ENCODE data around the gene ZFP36. TPM values are rescaled to one million over a fixed set of nuclear protein-coding genes. Genes with fewer than 3 reads are reported as not detected.

ZFP36 gene
- total and polyA plus RNA-seq, 7 experiments from 2014 or later: 72.1 to 1,250 (median 177) TPM

- H3K4me1 Mint-ChIP-seq: peaks cover 24 to 49% (median 35%) of the 10 kb centered on the region in 7 donors
- H3K9me3 Mint-ChIP-seq: peaks cover 0 to 19% (median 0%) of the 10 kb centered on the region in 11 donors
- peak; percentile 75 to 96 (median 94) for DNase-seq
- H3K36me3 Mint-ChIP-seq: peaks cover 13 to 33% (median 17%) of the 10 kb centered on the region in 5 donors
- no peaks in the 10 kb centered on the region for H3K27me3 ChIP-seq (ENCODE audit: control insufficient read depth in 2 of 2, insufficient read depth in 2 of 2, low read length in 2 of 2)
- ChIA-PET CTCF (interaction anchor here (0.7 to 2.3 kb wide), 11 partner anchors 12 to 938 kb away, joined by 3 to 121 read pairs (median 4); partner anchors contain the start of genes MED29, PAF1, RPS16 and SAMD4B), POLR2A (interaction anchor here (0.7 to 2.3 kb wide), 15 partner anchors 12 to 290 kb away, joined by 3 to 250 read pairs (median 6); partner anchors contain the start of genes EID2B, GMFG, MED29 and PAF1)
- peaks cover 0 to 3% (median 0%) of the 10 kb centered on the region in 5 donors for H3K27me3 Mint-ChIP-seq
- H3K4me3 ChIP-seq (ENCODE audit: low read length): peak overlapping the region; percentile 82
- peaks cover 12 to 37% (median 14%) of the 10 kb centered on the region in 3 experiments for H3K36me3 ChIP-seq (ENCODE audit: control insufficient read depth in 2 of 3, insufficient read depth in 3 of 3, low read length in 3 of 3)
- peaks cover 24 to 28% of the 10 kb centered on the region in 2 donors for H3K4me1 ChIP-seq (ENCODE audit: control insufficient read depth in 2 of 2, insufficient read depth in 2 of 2, low read length in 2 of 2)
- intact Hi-C loops (cut with micrococcal nuclease): loop anchor here (1.0 to 5.0 kb wide), 13 partner anchors 9 to 1009 kb away; partner anchors contain the start of genes EID2B (in 2 of the 2), MED29 (in 2 of the 2), PAF1 (in 2 of the 2) and SAMD4B (in 2 of the 2)
- ATAC-seq: peak; percentile 60
- peak overlapping the region; percentile 100 for H3K27ac ChIP-seq (ENCODE audit: low read depth, low read length)
- H3K9me3 ChIP-seq (ENCODE audit: control insufficient read depth in 2 of 3, low read length in 3 of 3): no peaks in the 10 kb centered on the region
- H3K4me3 Mint-ChIP-seq: peak overlapping the region; percentile 84 to 99 (median 92)
- H3K27ac Mint-ChIP-seq: peak overlapping the region; percentile 90 to 100 (median 97)
Observed at GRCh38 chr19:39411832-39412099, 5.1 kb downstream of the ZFP36 start.

GRCh38 chr19:39412100-39412866 is 5.6 kb downstream of the ZFP36 start, which contains the start of gene PLEKHG2:
Gene PLEKHG2 (plus strand): TSS chr19:39412669. CDS start chr19:39414087, 1,418 bp downstream.
- DNase-seq (peak; percentile 95 to 99 (median 99)), ATAC-seq (peak; percentile 72)
- H3K4me1 Mint-ChIP-seq: peaks cover 24 to 49% (median 35%) of the 10 kb centered on the region in 7 donors
- H3K36me3 Mint-ChIP-seq: peaks cover 13 to 30% (median 17%) of the 10 kb centered on the region in 5 donors
- peaks cover 0 to 14% (median 0%) of the 10 kb centered on the region in 11 donors for H3K9me3 Mint-ChIP-seq
- Histone ChIP-seq H3K36me3 (ENCODE audit: control insufficient read depth in 2 of 3, insufficient read depth in 3 of 3, low read length in 3 of 3) (peaks cover 12 to 32% (median 14%) of the 10 kb centered on the region in 3 experiments), H3K4me1 (ENCODE audit: control insufficient read depth in 2 of 2, insufficient read depth in 2 of 2, low read length in 2 of 2) (peaks cover 24 to 28% of the 10 kb centered on the region in 2 donors), H3K27me3 (ENCODE audit: control insufficient read depth in 2 of 2, insufficient read depth in 2 of 2, low read length in 2 of 2) (no peaks in the 10 kb centered on the region), H3K4me3 (ENCODE audit: low read length) (peak within 1 kb of the TSS; percentile 82), H3K9me3 (ENCODE audit: control insufficient read depth in 2 of 3, low read length in 3 of 3) (no peaks in the 10 kb centered on the region), H3K27ac (ENCODE audit: low read depth, low read length) (peak within 1 kb of the TSS; percentile 100)
- H3K4me3 Mint-ChIP-seq: peak within 1 kb of the TSS; percentile 84 to 99 (median 92)
- ChIA-PET CTCF (interaction anchor here (1.0 to 2.3 kb wide), 8 partner anchors 13 to 457 kb away, joined by 3 to 121 read pairs (median 6); partner anchors contain the start of genes MED29, PAF1, RPS16 and SAMD4B), POLR2A (interaction anchor here (0.7 to 2.3 kb wide), 14 partner anchors 13 to 130 kb away, joined by 3 to 250 read pairs (median 6); partner anchors contain the start of genes EID2B, GMFG, MED29 and PAF1)
- intact Hi-C loops (cut with micrococcal nuclease): loop anchor here (1.0 to 5.0 kb wide), 12 partner anchors 10 to 1010 kb away; partner anchors contain the start of genes EID2B (in 2 of the 2), MED29 (in 2 of the 2), PAF1 (in 2 of the 2) and SAMD4B (in 2 of the 2)
- H3K27me3 Mint-ChIP-seq: peaks cover 0 to 3% (median 0%) of the 10 kb centered on the region in 5 donors
- H3K27ac Mint-ChIP-seq: peak within 1 kb of the TSS; percentile 90 to 100 (median 97)

GRCh38 chr19:39412867-39413271 is 6.2 kb downstream of the ZFP36 start:
- Histone ChIP-seq H3K27ac (ENCODE audit: low read depth, low read length) (peak overlapping the region; percentile 90), H3K4me3 (ENCODE audit: low read length) (peak overlapping the region; percentile 82), H3K4me1 (ENCODE audit: control insufficient read depth in 2 of 2, insufficient read depth in 2 of 2, low read length in 2 of 2) (peaks cover 24 to 28% of the 10 kb centered on the region in 2 donors), H3K36me3 (ENCODE audit: control insufficient read depth in 2 of 3, insufficient read depth in 3 of 3, low read length in 3 of 3) (peaks cover 9 to 29% (median 11%) of the 10 kb centered on the region in 3 experiments), H3K9me3 (ENCODE audit: control insufficient read depth in 2 of 3, low read length in 3 of 3) (no peaks in the 10 kb centered on the region), H3K27me3 (ENCODE audit: control insufficient read depth in 2 of 2, insufficient read depth in 2 of 2, low read length in 2 of 2) (no peaks in the 10 kb centered on the region)
- H3K36me3 Mint-ChIP-seq: peaks cover 11 to 30% (median 15%) of the 10 kb centered on the region in 5 donors
- DNase-seq (peak in 3 of 9 donors; percentile 25 to 31 (median 26)), ATAC-seq (no peak)
- H3K27ac Mint-ChIP-seq: peak overlapping the region; percentile 59 to 100 (median 90)
- H3K4me3 Mint-ChIP-seq: peak overlapping the region; percentile 84 to 99 (median 92)
- H3K4me1 Mint-ChIP-seq: peaks cover 24 to 49% (median 35%) of the 10 kb centered on the region in 7 donors
- intact Hi-C loops (cut with micrococcal nuclease): loop anchor here (1.0 to 5.0 kb wide), 12 partner anchors 11 to 1011 kb away; partner anchors contain the start of genes EID2B (in 2 of the 2), MED29 (in 2 of the 2), PAF1 (in 2 of the 2) and SAMD4B (in 2 of the 2)
- H3K27me3 Mint-ChIP-seq: peaks cover 0 to 3% (median 0%) of the 10 kb centered on the region in 5 donors
- POLR2A ChIA-PET: interaction anchor here (1.4 to 2.3 kb wide), 11 partner anchors 9 to 119 kb away, joined by 4 to 250 read pairs (median 12); partner anchors contain the start of genes EID2B, GMFG, MED29 and PAF1
- peaks cover 0 to 14% (median 0%) of the 10 kb centered on the region in 11 donors for H3K9me3 Mint-ChIP-seq
- CTCF ChIA-PET: interaction anchor here (1.7 to 2.3 kb wide), 2 partner anchors 14 to 20 kb away, joined by 7 to 121 read pairs; no protein-coding TSS in a partner anchor

GRCh38 chr19:39413272-39413910 is 6.7 kb downstream of the ZFP36 start:
- CTCF ChIA-PET: interaction anchor here (1.6 kb wide), 1 partner anchor 16 kb away, joined by 5 read pairs; no protein-coding TSS in a partner anchor
- H3K27me3 ChIP-seq (ENCODE audit: control insufficient read depth in 2 of 2, insufficient read depth in 2 of 2, low read length in 2 of 2): no peaks in the 10 kb centered on the region
- peak in 3 of 9 donors; percentile 27 to 49 (median 29) for DNase-seq
- Mint-ChIP-seq H3K4me1 (peaks cover 24 to 45% (median 35%) of the 10 kb centered on the region in 7 donors), H3K36me3 (peaks cover 6 to 25% (median 10%) of the 10 kb centered on the region in 5 donors), H3K4me3 (peak overlapping the region; percentile 84 to 99 (median 92)), H3K27ac (peak overlapping the region; percentile 79 to 100 (median 95)), H3K27me3 (peaks cover 0 to 3% (median 0%) of the 10 kb centered on the region in 5 donors), H3K9me3 (peaks cover 0 to 14% (median 0%) of the 10 kb centered on the region in 11 donors)
- H3K4me3 ChIP-seq (ENCODE audit: low read length): peak overlapping the region; percentile 82
- no peaks in the 10 kb centered on the region for H3K9me3 ChIP-seq (ENCODE audit: control insufficient read depth in 2 of 3, low read length in 3 of 3)
- H3K4me1 ChIP-seq (ENCODE audit: control insufficient read depth in 2 of 2, insufficient read depth in 2 of 2, low read length in 2 of 2): peaks cover 22 to 28% of the 10 kb centered on the region in 2 donors
- peaks cover 4 to 26% (median 6%) of the 10 kb centered on the region in 3 experiments for H3K36me3 ChIP-seq (ENCODE audit: control insufficient read depth in 2 of 3, insufficient read depth in 3 of 3, low read length in 3 of 3)
- POLR2A ChIA-PET: interaction anchor here (1.5 to 2.3 kb wide), 4 partner anchors 9 to 22 kb away, joined by 6 to 20 read pairs (median 12); partner anchors contain the start of gene RPS16
- intact Hi-C loops (cut with micrococcal nuclease): loop anchor here in 1 of 2 donors (2.0 to 5.0 kb wide), 2 partner anchors 67 to 1011 kb away; partner anchors contain the start of genes FAM98C and TIMM50
- peak overlapping the region; percentile 90 for H3K27ac ChIP-seq (ENCODE audit: low read depth, low read length)
- no peak for ATAC-seq

GRCh38 chr19:39413911-39414608 is 7.4 kb downstream of the ZFP36 start:
- no peak for ATAC-seq
- Histone ChIP-seq H3K27ac (ENCODE audit: low read depth, low read length) (peak overlapping the region; percentile 90), H3K4me1 (ENCODE audit: control insufficient read depth in 2 of 2, insufficient read depth in 2 of 2, low read length in 2 of 2) (peaks cover 16 to 24% of the 10 kb centered on the region in 2 donors), H3K27me3 (ENCODE audit: control insufficient read depth in 2 of 2, insufficient read depth in 2 of 2, low read length in 2 of 2) (no peaks in the 10 kb centered on the region), H3K36me3 (ENCODE audit: control insufficient read depth in 2 of 3, insufficient read depth in 3 of 3, low read length in 3 of 3) (peaks cover 0 to 28% (median 0%) of the 10 kb centered on the region in 3 experiments), H3K4me3 (ENCODE audit: low read length) (peak overlapping the region; percentile 31), H3K9me3 (ENCODE audit: control insufficient read depth in 2 of 3, low read length in 3 of 3) (no peaks in the 10 kb centered on the region)
- ChIA-PET CTCF (interaction anchor here (0.6 to 1.6 kb wide), 5 partner anchors 11 to 325 kb away, joined by 3 to 5 read pairs (median 4); no protein-coding TSS in a partner anchor), POLR2A (interaction anchor here (0.9 to 2.3 kb wide), 7 partner anchors 10 to 33 kb away, joined by 3 to 20 read pairs (median 6); partner anchors contain the start of gene RPS16)
- peaks cover 0 to 10% (median 0%) of the 10 kb centered on the region in 11 donors for H3K9me3 Mint-ChIP-seq
- peak overlapping the region; percentile 75 to 95 (median 92) for H3K27ac Mint-ChIP-seq
- H3K36me3 Mint-ChIP-seq: peaks cover 0 to 20% (median 5%) of the 10 kb centered on the region in 5 donors
- peaks cover 0 to 3% (median 0%) of the 10 kb centered on the region in 5 donors for H3K27me3 Mint-ChIP-seq
- DNase-seq: no peak
- H3K4me1 Mint-ChIP-seq: peaks cover 20 to 39% (median 33%) of the 10 kb centered on the region in 7 donors
- intact Hi-C loops (cut with micrococcal nuclease): loop anchor here in 1 of 2 donors (2.0 to 5.0 kb wide), 2 partner anchors 67 to 1012 kb away; partner anchors contain the start of genes FAM98C and TIMM50
- H3K4me3 Mint-ChIP-seq: peak overlapping the region; percentile 84 to 99 (median 89)
